Hepatocyte (in vitro differentiated cells): ENCODE results near the gene AKAP6. TPM values are rescaled to one million over a fixed set of nuclear protein-coding genes. Genes with fewer than 3 reads are reported as not detected.

Experiments used
- DNase-seq: peaks from one replicate; pipeline ENCODE4 v3.0.0-alpha.2; 2016; ENCODE audit warnings: low spot score
- H2AFZ ChIP-seq: fragments of 200-600 bp; sonication (generic); 2 replicates; pipeline ENCODE4 v1.6.0; 2016; ENCODE audit warnings: antibody characterized with exemption, mild to moderate bottlenecking
- H3K27ac ChIP-seq: fragments of 200-600 bp; sonication (generic); 2 replicates; pipeline ENCODE4 v1.5.1; 2016; ENCODE audit warnings: mild to moderate bottlenecking
- H3K27me3 ChIP-seq: fragments of 200-600 bp; sonication (generic); 2 replicates; pipeline ENCODE4 v1.6.1; 2016
- H3K36me3 ChIP-seq: fragments of 200-600 bp; sonication (generic); replicated peaks from 2 replicates; pipeline ENCODE4 v1.5.1; 2016; ENCODE audit warnings: low read depth; ENCODE audit not compliant: insufficient read depth
- H3K4me1 ChIP-seq: fragments of 200-600 bp; sonication (generic); 2 replicates; pipeline ENCODE4 v1.5.1; 2016; ENCODE audit warnings: mild to moderate bottlenecking, moderate library complexity; ENCODE audit not compliant: insufficient read depth
- H3K4me2 ChIP-seq: fragments of 200-600 bp; sonication (generic); 2 replicates; pipeline ENCODE4 v1.6.0; 2016
- H3K4me3 ChIP-seq: fragments of 200-600 bp; sonication (generic); 2 replicates; pipeline ENCODE4 v1.5.1; 2016; ENCODE audit warnings: mild to moderate bottlenecking
- H3K79me2 ChIP-seq: fragments of 200-600 bp; sonication (generic); 2 replicates; pipeline ENCODE4 v1.6.0; 2017; ENCODE audit warnings: mild to moderate bottlenecking
- H3K9me2 ChIP-seq: fragments of 200-600 bp; sonication (generic); replicated peaks from 2 replicates; pipeline ENCODE4 v1.6.0; 2017; ENCODE audit warnings: mild to moderate bottlenecking; ENCODE audit not compliant: insufficient read depth
- H3K9me3 ChIP-seq: fragments of 200-600 bp; sonication (generic); 2 replicates; pipeline ENCODE4 v1.5.1; 2016; ENCODE audit warnings: low read depth, mild to moderate bottlenecking
- H4K20me1 ChIP-seq: fragments of 200-600 bp; sonication (generic); 2 replicates; pipeline ENCODE4 v1.6.0; 2016; ENCODE audit warnings: mild to moderate bottlenecking; ENCODE audit not compliant: insufficient read depth, poor library complexity, severe bottlenecking
- CTCF ChIP-seq: fragments of 200-600 bp; sonication (generic); IDR thresholded peaks from 2 replicates; pipeline ENCODE4 v1.5.1; 2016; ENCODE audit warnings: antibody characterized with exemption, mild to moderate bottlenecking; ENCODE audit not compliant: poor library complexity
- EZH2 ChIP-seq: fragments of 200-600 bp; sonication (generic); IDR thresholded peaks from 2 replicates; pipeline ENCODE4 v1.6.1; 2016; ENCODE audit warnings: antibody characterized with exemption, mild to moderate bottlenecking, borderline replicate concordance
- EZH2phosphoT487 ChIP-seq: fragments of 200-600 bp; sonication (generic); IDR thresholded peaks from one replicate; pipeline ENCODE4 v1.6.1; 2018; ENCODE audit warnings: antibody characterized with exemption, mild to moderate bottlenecking, low read depth, moderate library complexity; ENCODE audit not compliant: unreplicated experiment, severe bottlenecking
- WGBS: methylation state at CpG from one replicate; pipeline ENCODE4 v1.1.6; 2016; ENCODE audit warnings: low lambda C conversion rate; ENCODE audit errors: missing lambda C conversion rate; 5-methylcytosine and 5-hydroxymethylcytosine counted together
- polyA plus RNA-seq: library from polyadenylated mRNA; unstranded; fragments of >200 nt; fragmentation: Nextera tagmentation; extraction: Ambion mirVana; gene quantifications from 2 replicates; pipeline ENCODE4 v1.2.1, GENCODE V29; 2016
- total RNA-seq: library from RNA; depleted of rRNA; stranded (reverse); fragments of >200 nt; gene quantifications from 2 replicates; pipeline ENCODE4 v1.2.3, GENCODE V29; 2014

Gene AKAP6
- total and polyA plus RNA-seq, 2 experiments from 2014 or later = 1.1 to 2.1 TPM

- Histone ChIP-seq H3K4me2 (no peak overlapping the region), H3K27me3 (no peaks in the 10 kb centered on the region), H3K4me3 (no peak overlapping the region), H3K36me3 (no peaks in the 10 kb centered on the region), H3K79me2 (no peaks in the 10 kb centered on the region), H3K9me2 (no peaks in the 10 kb centered on the region), H3K4me1 (no peaks in the 10 kb centered on the region), H4K20me1 (no peaks in the 10 kb centered on the region), H3K9me3 (no peaks in the 10 kb centered on the region), H2AFZ (no peak overlapping the region), H3K27ac (no peak overlapping the region)
- WGBS = 92% methylated on average over 1 of the region's 1 CpG
- TF ChIP-seq EZH2phosphoT487 (no peak), EZH2 (no peak)
- DNase-seq = no peak
Measured at GRCh38 chr14:32620724-32621123, 291.6 kb downstream of the AKAP6 start.

GRCh38 chr14:32621585-32621984 is 292.5 kb downstream of the AKAP6 start:
- no peak overlapping the region for H3K27ac ChIP-seq
- no peaks in the 10 kb centered on the region for H3K9me2 ChIP-seq
- H3K4me2 ChIP-seq = no peak overlapping the region
- H2AFZ ChIP-seq = no peak overlapping the region
- no peak overlapping the region for H3K4me3 ChIP-seq
- 77% methylated on average over 1 of the region's 1 CpG for WGBS
- H3K27me3 ChIP-seq = no peaks in the 10 kb centered on the region
- no peaks in the 10 kb centered on the region for H3K4me1 ChIP-seq
- no peaks in the 10 kb centered on the region for H3K79me2 ChIP-seq
- H4K20me1 ChIP-seq = no peaks in the 10 kb centered on the region
- DNase-seq = no peak
- TF ChIP-seq EZH2phosphoT487 = no peak
- TF ChIP-seq CTCF = no peak
- TF ChIP-seq EZH2 = no peak
- no peaks in the 10 kb centered on the region for H3K36me3 ChIP-seq
- H3K9me3 ChIP-seq = no peaks in the 10 kb centered on the region

- Histone ChIP-seq H2AFZ (no peak overlapping the region), H3K79me2 (no peaks in the 10 kb centered on the region), H3K9me3 (no peaks in the 10 kb centered on the region), H3K4me2 (no peak overlapping the region), H3K36me3 (no peaks in the 10 kb centered on the region), H3K27me3 (no peaks in the 10 kb centered on the region), H4K20me1 (no peaks in the 10 kb centered on the region), H3K4me3 (no peak overlapping the region), H3K9me2 (no peaks in the 10 kb centered on the region), H3K27ac (no peak overlapping the region), H3K4me1 (no peaks in the 10 kb centered on the region)
- TF ChIP-seq EZH2phosphoT487 = no peak
- TF ChIP-seq EZH2 = no peak
- no peak for TF ChIP-seq CTCF
- DNase-seq = no peak
- WGBS = 90% methylated on average over 3 of the region's 3 CpGs
Measured at GRCh38 chr14:32622742-32623141, 293.6 kb downstream of the AKAP6 start.

GRCh38 chr14:32623300-32624093 is 294.4 kb downstream of the AKAP6 start:
- Histone ChIP-seq H3K4me1 (no peaks in the 10 kb centered on the region), H3K36me3 (no peaks in the 10 kb centered on the region), H3K9me2 (no peaks in the 10 kb centered on the region), H3K4me2 (no peak overlapping the region), H4K20me1 (no peaks in the 10 kb centered on the region), H3K4me3 (no peak overlapping the region), H3K27ac (no peak overlapping the region), H3K9me3 (no peaks in the 10 kb centered on the region), H3K79me2 (no peaks in the 10 kb centered on the region), H2AFZ (no peak overlapping the region), H3K27me3 (no peaks in the 10 kb centered on the region)
- 89% methylated on average over 4 of the region's 4 CpGs for WGBS
- no peak for TF ChIP-seq EZH2
- TF ChIP-seq CTCF = no peak
- no peak for TF ChIP-seq EZH2phosphoT487
- no peak for DNase-seq
